HG03095 (cell line): Measurements from ENCODE around the gene DLK2.
A peak's percentile ranks its signal among the peaks of the same experiment; 100 is the strongest.
"Not testable (repeated sequence)": the region's sequence is repeated elsewhere in the genome, so short reads cannot be mapped to it uniquely, and the experiment has no call there.

ENCODE experiments used
- ATAC-seq: cut with Tn5 transposase; IDR thresholded peaks from one replicate; pipeline ENCODE4 v1.9.1; 2021; ENCODE audit warnings: moderate library complexity; ENCODE audit not compliant: unreplicated experiment

The DLK2 gene

DNA sequence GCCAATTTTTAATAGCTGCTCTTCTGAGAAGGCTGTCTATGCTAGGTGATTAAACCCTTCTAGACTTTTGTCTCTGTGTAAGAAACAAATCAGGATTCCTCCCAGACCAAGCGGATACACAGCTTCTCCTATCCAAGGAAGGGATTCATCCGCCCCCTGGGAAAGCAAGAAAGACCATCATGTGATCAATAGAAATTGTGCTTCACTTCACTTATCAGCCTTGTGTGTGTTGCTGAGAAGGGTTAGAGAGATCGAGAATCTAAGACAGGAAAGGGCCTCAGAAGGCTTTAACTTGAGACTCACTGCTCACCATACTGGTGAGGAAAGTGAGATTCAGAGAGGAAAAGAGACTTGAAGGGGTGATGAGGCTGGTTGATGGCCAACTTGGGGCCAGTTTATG, 26.5 kb downstream of the DLK2 start:
- no peak for ATAC-seq

DNA sequence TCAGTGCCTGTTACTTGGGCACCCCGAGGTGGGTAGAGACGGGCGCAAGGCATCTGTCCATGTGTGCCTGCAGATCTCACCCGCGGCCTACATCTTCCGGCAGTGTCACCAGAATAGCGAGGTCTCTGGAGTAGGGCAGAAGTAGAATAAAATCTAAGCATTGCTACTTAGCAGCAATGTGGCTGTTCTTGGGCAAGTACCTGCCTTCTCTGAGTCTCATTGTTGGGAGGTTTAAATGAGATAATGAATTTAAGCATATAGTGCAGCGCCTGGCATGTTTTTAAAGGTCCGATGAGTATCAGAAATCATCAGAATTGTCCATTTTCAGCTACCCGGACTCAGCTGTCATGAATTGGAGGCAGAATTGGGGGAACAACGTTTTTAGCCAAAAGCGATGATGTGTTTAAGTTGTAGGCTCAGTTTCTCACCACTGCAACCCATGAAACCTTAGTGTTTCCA, 27.2 kb downstream of the DLK2 start:
- ATAC-seq: no peak

DNA sequence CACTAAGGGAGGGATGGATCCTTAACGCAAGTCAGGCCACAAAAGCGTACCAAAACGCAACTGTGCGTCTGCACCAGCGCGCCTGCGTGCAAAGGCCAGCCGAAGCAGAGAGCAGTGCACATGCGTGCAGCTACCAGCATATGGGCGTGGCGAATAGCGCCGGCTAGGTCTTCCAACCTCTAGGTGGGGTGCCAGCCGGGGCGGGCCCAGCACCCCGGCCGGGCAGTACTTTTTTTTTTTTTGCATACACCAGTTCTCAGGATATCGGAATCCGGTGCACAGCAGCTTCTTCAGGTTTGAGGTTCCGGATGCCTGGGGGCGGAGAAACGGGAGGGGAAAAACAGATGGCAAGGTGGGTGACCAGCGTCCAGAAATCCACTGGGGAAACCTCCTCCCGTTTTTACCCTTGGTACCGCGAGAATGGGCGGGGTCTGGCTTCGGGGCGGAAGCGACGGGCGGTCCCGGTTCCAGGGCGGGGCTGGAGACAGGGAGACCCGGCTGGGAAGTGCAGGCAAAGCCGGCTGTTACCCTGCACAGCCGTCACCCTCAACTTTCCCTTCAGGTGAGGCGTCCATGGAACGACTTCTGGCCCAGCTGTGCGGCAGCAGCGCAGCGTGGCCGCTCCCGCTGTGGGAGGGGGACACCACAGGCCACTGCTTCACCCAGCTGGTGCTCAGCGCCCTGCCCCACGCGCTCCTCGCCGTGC, 27.8 kb downstream of the DLK2 start, which contains the start of gene ABCC10:
Gene ABCC10 (plus strand): TSS at position 136 of the 706 bp plus-strand sequence. CDS start 438 bp downstream, at position 574.
- peak; percentile 88 for ATAC-seq

DNA sequence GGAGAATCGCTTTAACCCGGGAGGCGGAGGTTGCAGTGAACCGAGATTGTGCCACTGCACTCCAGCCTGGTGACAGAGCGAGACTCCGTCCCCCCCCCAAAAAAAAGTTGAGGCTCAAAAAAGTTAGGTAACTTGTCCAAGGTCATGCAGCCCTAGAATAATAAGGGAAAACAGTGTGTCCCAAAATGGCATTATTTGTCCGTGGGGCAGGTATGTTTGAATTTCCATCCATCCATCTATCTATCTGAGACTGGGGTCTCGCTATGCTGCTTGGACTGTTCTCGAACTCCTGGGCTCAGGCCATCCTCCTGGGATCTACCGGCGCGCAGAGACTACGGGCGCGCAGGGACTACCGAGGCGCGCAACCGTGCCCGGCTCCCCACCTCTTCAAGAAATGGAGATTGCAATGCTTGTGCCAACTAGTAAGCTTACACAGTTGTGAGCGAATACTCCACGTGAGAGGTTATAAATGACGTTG, 28.4 kb downstream of the DLK2 start:
- no peak for ATAC-seq

DNA sequence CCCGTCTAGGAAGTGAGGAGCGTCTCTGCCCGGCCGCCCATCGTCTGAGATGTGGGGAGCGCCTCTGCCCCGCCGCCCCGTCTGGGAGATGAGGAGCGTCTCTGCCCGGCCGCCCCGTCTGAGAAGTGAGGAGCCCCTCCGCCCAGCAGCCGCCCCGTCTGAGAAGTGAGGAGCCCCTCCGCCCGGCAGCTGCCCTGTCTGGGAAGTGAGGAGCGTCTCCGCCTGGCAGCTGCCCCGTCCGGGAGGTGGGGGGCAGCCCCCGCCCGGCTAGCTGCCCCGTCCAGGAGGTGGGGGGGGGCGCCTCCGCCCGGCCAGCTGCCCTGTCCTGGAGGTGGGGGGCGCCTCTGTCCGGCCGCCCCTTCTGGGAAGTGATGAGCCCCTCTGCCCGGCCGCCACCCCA, 30.3 kb downstream of the DLK2 start:
- ATAC-seq: not testable (repeated sequence)

DNA sequence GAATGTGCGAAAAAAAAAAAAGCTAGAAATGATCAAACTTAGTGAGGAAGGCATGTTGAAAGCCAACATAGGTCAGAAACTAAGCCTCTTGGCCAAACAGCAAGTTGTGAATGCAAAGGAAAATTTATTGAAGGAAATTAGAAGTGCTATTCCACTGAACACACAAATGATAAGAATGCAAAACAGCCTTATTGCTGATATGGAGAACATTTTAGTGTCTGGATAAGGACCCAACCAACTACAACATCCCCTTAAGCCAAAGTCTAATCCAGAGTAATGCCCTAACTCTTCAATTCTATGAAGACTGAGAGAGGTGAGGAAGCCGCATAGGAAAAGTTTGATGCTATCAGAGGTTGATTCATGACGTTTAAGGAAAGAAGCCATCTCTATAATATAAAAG, 33.5 kb downstream of the DLK2 start:
- ATAC-seq: no peak

DNA sequence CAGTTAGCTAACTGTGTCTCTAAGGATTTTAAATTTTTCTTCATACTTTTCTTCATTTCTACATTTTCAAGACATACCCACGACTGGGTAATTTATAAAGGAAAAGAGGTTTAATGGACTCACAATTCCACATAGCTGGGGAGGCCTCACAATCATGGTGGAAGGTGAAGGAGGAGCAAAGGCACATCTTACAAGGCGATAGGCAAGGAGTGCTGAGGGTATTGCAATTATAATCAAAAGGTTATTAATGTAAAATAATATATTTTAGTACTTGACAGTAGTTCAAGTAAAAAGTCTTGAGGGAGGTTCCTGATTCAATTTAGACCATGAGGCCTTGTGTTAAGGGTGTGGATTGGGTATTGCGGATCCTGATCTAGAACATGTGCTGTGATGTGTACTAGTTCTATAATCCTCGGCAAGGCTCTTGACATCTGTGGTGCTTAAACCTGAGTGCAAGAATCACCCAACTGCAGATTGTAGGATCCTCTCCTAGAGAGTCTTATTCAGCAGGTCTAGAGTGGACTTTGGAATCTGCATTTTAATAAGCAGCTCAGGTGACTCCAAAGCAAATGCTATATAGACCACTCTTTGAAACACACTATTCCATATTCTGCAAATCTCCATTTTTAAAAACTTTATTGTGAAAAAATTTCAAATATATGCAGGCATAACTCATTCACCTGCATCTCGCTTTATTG, 35.2 kb downstream of the DLK2 start:
- no peak for ATAC-seq

DNA sequence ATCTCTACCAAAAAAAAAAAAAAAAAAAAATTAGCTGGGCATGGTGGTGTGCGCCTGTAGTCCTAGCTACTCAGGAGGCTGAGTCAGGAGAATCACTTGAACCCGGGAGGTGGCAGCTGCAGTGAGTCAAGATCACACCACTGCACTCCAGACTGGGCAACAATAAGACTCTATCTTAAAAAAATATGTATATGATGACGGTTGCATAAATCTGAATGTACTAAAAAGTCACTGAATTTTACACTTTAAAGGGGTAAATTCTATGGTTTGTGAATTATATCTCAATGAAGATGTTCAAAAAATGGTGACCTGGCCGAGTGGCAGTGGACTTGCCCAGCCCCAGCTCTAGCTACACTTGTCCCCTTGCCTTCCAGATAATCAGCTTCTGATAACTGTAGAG, 38.4 kb downstream of the DLK2 start:
- no peak for ATAC-seq

DNA sequence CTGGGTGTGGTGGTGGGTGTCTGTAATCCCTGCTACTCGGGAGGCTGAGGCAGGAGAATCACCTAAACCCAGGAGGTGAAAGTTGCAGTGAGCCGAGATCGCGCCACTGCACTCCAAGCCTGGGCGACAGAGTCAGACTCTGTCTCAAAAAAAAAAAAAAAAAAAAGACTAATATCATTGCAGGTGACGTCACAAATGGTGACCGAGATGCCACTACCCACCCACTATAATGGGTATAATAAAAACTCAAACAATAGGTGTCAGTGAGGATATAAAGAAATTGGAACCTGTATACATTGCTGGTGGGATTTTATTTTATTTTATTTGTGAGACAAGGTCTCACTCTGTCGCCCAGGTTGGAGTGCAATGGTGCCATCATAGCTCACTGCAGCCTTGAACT, 40.1 kb downstream of the DLK2 start:
- ATAC-seq: not testable (repeated sequence)

DNA sequence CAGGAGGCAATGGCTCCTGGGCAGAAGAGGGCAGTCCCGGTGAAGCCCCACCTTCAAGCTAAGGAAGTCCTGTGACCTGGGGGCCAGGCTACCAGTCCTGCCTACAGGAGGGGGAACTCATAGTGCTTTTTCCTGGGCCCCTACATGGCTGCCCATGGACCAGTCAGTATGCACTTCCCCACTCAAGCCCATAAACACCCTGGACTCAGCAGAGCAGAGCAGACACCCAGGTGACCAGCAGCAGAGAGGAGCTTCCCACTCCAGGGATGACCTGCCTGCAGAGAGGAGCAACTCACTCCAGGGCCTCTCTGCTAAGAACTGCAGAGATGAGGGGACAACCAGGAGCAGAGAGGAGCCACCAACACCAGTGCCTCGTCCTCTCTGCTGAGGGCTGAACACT, 42.3 kb downstream of the DLK2 start:
- no peak for ATAC-seq

DNA sequence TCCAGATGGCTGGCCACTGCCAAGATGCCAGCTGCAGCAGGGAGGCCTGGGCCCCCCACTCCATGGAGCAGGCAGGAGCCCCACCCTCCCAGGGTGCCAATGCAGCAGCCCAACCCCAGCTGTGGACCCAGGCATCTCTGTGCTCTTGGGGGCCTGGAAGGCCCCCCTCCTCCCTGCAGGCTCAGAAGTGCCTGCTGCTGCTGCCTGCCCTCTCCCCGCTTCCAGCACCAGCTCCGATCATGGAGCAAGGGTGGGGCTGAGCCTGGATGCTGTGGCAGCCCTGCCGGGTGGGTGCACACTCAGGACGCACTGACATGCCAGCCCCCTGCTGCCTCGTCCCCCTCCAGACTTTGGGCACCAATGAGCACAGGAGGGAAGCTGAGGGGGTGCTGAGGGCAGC, 42.8 kb downstream of the DLK2 start:
- no peak for ATAC-seq

DNA sequence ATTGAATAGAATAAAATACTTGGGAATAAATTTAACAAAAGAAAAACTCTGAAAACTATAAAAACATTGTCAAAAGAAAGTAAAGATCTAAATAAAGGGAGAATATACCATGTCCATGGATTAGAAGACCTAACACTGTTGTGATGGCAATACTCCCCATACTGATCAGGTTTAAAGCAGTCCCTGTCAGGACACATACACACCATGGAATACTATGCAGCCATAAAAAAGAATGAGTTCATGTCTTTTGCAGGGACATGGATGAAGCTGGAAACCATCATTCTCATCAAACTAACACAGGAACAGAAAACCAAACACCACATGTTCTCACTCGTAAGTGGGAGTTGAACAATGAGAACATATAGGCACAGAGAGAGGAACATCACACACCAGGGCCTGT, 44.6 kb downstream of the DLK2 start:
- not testable (repeated sequence) for ATAC-seq

DNA sequence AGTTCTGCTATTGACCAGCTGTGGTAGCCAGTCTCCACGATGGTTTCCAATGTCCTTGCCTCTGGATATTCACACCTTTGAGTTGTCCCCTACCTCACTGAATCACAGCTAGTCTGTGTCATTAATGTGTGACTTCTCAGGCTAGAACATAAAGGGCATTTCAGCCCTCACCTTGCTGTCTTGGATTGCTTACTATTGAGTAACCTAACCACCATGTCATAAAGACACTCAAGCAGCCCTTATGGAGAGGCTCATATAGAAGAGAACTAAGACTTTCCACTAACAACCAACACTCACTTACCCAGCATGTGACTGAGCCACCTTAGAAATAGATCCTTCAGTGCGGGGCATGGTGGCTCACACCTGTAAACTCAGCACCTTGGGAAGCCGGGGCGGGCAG, 47.1 kb downstream of the DLK2 start:
- ATAC-seq: no peak

DNA sequence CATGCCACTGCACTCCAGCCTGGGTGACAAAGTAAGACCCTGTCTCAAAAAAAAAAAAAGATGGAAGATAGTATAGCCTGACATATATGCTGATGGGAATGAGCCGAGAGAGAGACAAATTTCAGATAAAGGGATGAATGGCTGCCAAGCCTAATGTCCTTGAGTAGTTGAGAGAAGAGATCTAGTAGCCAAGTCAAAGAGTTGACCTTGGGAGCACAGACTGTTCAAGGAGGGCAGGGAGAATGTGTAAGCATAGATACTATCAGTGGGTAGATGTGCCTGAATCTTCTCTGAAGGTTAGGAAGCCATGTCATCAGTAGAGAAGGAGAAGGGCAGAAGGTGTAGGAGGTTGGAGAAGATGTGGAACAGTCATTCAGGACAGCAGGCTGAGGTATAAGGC, 48.1 kb downstream of the DLK2 start:
- ATAC-seq: no peak

DNA sequence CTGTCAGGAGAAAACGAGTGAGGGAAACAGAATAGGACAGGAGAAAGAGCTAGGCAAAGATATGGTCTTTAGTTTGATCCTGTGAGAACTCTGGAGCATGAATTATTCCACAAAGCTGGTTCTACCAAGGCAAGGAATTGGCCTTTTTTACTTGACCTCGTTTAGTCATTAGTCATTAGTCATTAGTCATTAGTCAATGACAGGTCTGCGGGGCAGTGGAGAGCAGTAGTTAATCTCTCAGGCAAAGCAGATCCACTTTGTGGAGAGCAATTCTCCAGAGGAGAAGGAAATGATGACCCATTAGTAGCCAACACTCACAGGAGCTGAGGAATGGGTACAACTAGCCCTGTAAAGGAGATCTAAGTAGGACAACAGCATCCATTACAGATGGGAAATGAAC, 50.0 kb downstream of the DLK2 start:
- no peak for ATAC-seq

DNA sequence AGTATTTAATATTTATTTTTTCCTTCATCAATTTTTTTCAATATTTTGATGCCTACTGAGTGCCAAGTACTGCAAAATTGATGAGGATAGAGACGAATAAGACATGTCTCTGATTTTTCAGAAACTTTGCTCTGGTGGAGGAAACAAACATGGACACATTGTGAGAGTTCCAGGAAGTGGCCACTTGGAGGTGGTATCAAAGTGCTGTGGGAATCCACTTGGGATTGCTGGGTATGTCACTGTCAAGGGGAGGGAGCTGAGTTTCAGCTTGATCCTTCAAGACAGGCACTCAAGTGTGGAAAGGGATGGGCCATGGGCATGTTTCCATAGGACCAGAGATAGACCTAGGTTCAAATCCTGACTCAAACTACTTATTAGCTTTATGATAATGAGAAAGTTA, 52.5 kb downstream of the DLK2 start:
- ATAC-seq: no peak

DNA sequence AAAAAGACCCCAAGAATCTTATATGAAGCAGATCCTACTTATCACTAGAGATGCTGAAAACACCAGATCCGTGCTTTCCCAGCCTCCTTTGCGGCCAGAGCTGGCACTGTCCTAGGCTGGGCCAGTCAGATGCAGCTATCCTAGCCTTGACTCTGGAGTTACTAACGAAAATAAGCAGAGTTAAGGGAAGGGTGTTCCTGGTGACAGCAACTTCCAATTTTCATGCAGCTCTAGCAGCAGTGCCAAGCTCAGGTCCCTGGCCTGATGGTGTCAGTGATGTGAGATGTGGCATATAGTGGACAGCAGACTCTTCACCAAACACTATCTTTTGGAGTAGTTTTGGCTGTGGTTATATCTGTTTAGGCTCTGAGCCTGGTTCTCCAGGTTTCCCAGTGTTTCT, 53.6 kb downstream of the DLK2 start:
- ATAC-seq: no peak
